GM21576 (cell line): Measurements from ENCODE around the gene PFKFB1.

Source experiments
- ATAC-seq: cut with Tn5 transposase; IDR thresholded peaks from one replicate; pipeline ENCODE4 v1.9.1; 2021; ENCODE audit warnings: mild to moderate bottlenecking, moderate library complexity; ENCODE audit not compliant: unreplicated experiment

Gene PFKFB1

DNA sequence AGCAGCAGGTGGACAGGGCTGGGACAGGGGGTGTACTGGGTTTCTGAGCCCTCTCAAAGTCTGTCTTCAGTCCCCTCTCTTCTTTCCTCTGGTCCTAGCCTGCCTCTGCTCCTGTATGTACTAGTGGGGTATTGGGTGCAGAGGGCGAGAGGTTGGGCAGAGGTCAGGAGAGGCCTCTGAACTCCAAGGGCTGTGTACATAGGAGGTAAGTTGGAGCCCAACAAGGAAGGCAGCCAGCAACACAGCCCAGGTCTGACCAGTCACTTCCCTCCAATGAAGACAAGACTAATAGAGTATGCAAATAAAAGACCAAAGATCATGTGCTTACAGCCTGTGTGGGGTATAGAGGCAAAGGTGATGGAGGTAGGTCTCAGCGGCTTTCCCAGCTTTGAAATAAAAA is at the start of gene PFKFB1:
TSS of gene PFKFB1 (minus strand) at position 90 of the 400 bp plus-strand sequence. CDS start 181 bp downstream, outside the sequence.
- ATAC-seq = no peak

- ATAC-seq = no peak
Observed at GRCh38 chrX:55041514-55041913, 47.5 kb upstream of the PFKFB1 start.

- ATAC-seq = no peak
Observed at GRCh38 chrX:55039471-55039870, 45.5 kb upstream of the PFKFB1 start.

GRCh38 chrX:55033429-55033828 is 39.4 kb upstream of the PFKFB1 start:
- ATAC-seq = no peak

DNA sequence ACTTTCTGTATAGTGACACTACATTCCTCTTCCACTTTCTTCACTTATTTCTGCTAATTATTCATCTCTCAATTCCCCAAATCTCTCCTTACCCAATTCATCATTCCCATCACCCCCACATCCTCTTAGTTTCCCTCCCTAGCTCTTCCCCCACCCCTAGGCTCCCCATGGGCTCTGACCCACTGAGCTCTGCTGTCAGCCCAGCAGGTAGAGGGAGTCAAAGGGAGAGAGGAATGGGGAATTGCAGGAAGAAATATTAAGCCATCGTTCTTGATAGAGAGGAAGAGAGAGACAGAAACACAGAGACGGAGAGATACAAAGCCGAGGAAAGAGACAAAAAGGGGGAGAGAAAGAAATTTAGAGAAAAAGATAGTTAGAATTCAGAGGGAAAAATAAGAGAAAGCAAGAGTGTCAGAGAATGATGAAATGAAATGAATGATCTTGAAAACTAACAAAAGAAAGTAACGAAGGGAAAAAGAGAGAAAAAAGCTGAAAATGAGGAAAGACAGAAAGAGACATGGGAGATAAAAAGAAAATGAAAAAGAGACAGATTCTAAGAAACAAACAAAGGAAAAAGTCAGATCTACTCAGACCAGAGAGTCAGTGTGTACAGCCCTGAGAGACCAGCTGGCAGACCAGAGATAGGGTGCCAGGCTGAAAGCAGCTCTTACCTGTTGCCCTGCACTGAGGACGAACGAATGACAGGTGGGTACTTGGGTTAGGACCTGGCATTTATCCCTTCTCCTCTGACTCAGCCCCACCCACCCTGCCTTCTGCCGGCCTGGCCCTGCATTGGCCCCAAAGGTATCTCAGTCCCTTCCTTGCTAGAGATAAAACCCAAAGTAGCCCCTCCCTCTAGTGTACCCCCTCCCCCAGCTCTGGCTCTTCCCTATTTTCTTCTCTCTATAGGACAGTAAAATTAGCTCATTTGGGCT is 36.5 kb upstream of the PFKFB1 start, which contains the start of gene ALAS2:
TSS of gene ALAS2 (minus strand) at position 707 of the 935 bp plus-strand sequence. CDS start 4,977 bp downstream, outside the sequence.
- no peak for ATAC-seq

GRCh38 chrX:55029291-55029690 is 35.3 kb upstream of the PFKFB1 start:
- no peak for ATAC-seq

GRCh38 chrX:55028611-55029010 is 34.6 kb upstream of the PFKFB1 start:
- no peak for ATAC-seq

- ATAC-seq = no peak
Observed at GRCh38 chrX:55028040-55028439, 34.1 kb upstream of the PFKFB1 start.

- ATAC-seq = no peak
Observed at GRCh38 chrX:55026840-55027239, 32.9 kb upstream of the PFKFB1 start.

GRCh38 chrX:55026143-55026542 is 32.2 kb upstream of the PFKFB1 start:
- ATAC-seq = no peak

GRCh38 chrX:55014897-55015299 is 20.9 kb upstream of the PFKFB1 start:
- ATAC-seq = no peak

- ATAC-seq = no peak
Observed at GRCh38 chrX:55011294-55011693, 17.3 kb upstream of the PFKFB1 start.

DNA sequence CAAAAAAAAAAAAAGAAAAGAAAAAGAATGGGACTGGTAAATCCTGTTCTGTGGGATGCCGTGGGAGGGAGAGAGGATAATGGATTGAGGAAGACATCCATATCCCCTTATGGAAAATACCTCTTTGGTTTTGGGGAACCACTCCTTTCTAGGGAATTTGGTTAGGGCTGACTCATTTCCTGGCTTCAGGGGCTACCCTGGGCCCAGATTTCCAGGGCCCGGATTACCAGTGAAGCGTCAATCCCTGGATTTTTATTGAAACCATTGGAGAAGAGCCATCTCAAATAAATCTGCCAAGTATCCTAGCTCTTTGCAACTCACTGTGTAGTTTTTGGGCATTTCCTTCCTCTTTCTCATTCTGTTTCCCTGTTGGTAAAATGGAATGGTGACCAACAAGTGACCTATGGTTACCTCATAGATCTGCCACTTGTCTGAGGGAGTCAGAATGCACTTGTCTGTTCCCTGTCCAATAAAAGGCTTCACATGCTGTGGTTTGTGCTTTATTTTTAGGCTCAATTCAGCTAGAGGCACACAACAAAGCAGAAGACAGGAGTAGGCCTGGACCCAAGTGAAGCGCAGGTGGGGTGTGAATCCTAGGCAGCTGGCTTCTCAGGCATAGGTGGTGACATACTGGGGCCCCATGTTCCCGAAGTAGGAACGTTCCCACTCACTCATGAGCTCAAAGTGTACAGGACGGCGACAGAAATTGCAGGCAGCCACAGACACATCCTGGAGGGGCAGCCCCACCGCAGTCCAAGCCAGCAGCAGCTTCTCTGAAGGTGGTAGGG is 14.8 kb upstream of the PFKFB1 start:
- ATAC-seq = no peak

- no peak for ATAC-seq
Observed at GRCh38 chrX:55007656-55008055, 13.7 kb upstream of the PFKFB1 start.

GRCh38 chrX:55006827-55007621 is 13.0 kb upstream of the PFKFB1 start:
- no peak for ATAC-seq

DNA sequence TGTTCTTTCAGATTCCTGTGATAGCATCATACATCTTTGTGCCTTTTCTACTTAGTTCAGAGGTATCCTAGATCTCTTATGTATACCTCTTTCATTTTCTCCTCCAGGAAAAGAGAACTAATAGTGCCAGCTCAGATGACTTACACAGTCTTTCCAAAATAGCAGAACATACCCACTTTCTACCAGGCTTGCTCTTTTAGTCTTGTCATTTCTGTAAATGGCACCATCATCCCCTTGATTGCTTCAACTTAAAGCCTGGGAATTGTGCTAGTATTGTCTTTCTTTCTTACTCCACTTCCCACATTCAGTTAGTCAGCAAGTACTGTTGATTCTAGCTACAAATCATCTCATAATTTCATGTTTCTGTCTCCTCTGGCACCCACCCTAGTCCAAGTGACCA is 11.3 kb upstream of the PFKFB1 start:
- no peak for ATAC-seq

GRCh38 chrX:55004231-55004630 is 10.2 kb upstream of the PFKFB1 start:
- no peak for ATAC-seq

DNA sequence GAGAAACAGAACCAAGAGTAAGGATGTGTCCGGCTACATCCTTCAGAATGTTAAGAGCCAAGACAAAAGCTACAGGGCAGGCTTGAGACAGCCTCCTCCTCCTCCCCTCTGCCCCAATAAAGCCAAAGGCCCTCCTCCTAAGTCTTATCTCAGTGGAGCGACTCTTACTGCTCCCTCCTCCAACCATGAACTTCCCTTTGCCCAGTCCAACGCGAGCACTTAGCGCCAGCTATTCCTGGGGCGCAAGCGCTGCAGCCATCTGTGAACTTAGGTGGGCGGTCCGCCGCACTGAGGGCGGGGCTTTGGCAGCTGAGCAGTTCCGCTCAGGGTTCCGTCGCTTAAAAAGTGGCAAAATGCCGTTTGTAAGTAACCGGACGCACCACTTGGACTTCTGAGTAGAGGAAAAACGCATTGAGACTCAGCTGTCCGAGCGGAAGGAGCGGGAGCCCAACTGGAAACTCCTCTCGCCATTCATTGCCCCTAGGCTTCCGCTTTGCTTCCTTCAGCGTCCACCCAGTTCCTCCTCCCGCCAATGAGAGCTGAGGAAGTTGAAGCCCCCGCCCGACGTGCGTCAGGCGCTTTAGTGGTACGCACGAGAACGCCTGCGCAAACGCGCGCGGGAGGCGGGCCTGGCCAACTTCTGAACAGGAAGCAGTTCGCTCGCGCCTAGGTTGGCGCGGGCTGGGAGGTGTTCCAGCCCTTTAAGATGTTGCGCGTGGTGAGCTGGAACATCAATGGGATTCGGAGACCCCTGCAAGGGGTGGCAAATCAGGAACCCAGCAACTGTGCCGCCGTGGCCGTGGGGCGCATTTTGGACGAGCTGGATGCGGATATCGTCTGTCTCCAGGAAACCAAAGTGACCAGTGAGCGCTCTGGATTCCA is 6.0 kb upstream of the PFKFB1 start, which contains the start of gene APEX2:
TSS of gene APEX2 (plus strand) at position 647 of the 882 bp plus-strand sequence. CDS start at position 707, 60 bp downstream.
- peak; percentile 96 for ATAC-seq

DNA sequence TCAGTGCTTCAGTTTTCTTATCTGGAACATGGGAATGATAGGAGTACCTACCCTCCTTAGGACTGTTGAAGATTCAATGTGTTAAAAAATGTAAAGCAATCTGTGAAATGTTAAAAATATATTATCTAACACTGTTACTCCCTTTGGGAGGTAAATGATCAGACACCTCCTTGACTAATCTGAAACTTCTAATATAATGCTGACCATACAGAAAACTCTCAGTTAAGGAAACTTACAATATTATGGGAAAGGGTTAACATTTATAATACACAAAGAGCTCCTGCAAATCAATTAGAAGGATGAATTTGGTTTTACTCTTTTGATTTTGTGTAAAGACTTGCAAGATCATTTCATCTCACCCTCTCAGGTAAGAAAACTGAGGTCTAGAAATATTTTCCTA is 1.6 kb upstream of the PFKFB1 start:
- ATAC-seq = no peak
